ENCODE results near the gene ALOX5AP. TPM values are rescaled to one million over a fixed set of nuclear protein-coding genes. Genes with fewer than 3 reads are reported as not detected.

ALOX5AP gene
- total RNA-seq, 1 donor from 2014 or later: 33.6 TPM

DNA sequence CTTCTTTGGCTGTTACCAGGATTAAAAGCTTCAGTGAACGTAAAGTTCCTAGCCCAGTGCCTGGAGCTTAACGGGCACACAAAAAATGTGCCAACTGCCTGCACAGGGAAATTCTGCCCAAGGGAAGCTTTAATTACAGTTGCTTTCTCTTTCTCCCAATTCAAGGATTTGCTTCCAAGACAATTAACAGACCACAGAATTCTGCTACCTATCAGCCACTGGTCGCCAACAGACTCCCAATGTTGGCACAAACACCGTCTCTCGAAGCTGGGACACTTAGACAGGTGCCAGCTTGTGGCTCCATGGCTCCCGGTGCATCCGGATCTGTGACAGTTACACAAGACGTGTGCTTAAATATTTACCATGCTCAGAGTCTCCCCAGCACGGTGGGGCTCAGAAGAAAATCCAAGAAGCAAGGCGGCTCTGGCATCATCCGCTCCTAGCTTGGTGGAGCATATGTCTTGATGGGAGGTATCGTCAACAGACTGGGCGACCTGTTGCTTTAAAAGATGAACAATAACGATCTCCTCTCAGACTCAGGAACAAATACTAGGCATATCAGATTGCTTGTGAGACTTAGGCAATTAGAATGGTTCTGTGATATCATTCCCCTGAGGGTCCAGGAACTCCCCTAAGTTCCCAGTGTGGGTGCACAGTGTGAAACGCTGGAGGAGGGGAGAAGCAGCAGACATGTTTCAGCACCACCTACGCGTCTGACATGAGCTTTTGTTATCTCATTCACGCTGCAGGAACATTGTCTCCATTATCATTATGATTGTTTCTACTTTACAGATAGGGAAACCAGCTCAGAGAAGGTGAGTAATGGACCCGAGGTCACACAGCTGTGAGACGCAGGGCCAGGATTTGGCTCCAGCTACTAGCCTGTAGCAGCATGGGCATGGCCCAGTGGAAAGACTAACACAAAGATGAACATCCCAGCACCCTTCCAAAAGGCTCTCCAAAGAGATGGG, 61.6 kb downstream of the ALOX5AP start:
- H3K9me3 ChIP-seq: no peaks in the 10 kb centered on the region
- H3K27me3 ChIP-seq: no peaks in the 10 kb centered on the region
- TF ChIP-seq, protein P1, sequence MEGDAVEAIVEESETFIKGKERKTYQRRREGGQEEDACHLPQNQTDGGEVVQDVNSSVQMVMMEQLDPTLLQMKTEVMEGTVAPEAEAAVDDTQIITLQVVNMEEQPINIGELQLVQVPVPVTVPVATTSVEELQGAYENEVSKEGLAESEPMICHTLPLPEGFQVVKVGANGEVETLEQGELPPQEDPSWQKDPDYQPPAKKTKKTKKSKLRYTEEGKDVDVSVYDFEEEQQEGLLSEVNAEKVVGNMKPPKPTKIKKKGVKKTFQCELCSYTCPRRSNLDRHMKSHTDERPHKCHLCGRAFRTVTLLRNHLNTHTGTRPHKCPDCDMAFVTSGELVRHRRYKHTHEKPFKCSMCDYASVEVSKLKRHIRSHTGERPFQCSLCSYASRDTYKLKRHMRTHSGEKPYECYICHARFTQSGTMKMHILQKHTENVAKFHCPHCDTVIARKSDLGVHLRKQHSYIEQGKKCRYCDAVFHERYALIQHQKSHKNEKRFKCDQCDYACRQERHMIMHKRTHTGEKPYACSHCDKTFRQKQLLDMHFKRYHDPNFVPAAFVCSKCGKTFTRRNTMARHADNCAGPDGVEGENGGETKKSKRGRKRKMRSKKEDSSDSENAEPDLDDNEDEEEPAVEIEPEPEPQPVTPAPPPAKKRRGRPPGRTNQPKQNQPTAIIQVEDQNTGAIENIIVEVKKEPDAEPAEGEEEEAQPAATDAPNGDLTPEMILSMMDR (IDR thresholded peaks at IDR 0.05): no peak
- TF ChIP-seq POLR2AphosphoS5 (IDR thresholded peaks at IDR 0.05; ENCODE audit: insufficient read depth in 1 of 2, low read depth in 1 of 2): no peak
- no peak for TF ChIP-seq POLR2A (IDR thresholded peaks at IDR 0.05)
- no peak for DNase-seq (ENCODE audit: extremely low spot score in 2 of 2)
- H3K4me3 ChIP-seq: no peak overlapping the region
- peak overlapping the region; percentile 25 for H3K27ac ChIP-seq
- peaks cover 42% of the 10 kb centered on the region for H3K4me1 ChIP-seq
- intact Hi-C loops (cut with DNase I): loop anchor here (10.0 kb wide), 1 partner anchor 662 kb away; no protein-coding TSS in a partner anchor
- no peaks in the 10 kb centered on the region for H3K36me3 ChIP-seq

DNA sequence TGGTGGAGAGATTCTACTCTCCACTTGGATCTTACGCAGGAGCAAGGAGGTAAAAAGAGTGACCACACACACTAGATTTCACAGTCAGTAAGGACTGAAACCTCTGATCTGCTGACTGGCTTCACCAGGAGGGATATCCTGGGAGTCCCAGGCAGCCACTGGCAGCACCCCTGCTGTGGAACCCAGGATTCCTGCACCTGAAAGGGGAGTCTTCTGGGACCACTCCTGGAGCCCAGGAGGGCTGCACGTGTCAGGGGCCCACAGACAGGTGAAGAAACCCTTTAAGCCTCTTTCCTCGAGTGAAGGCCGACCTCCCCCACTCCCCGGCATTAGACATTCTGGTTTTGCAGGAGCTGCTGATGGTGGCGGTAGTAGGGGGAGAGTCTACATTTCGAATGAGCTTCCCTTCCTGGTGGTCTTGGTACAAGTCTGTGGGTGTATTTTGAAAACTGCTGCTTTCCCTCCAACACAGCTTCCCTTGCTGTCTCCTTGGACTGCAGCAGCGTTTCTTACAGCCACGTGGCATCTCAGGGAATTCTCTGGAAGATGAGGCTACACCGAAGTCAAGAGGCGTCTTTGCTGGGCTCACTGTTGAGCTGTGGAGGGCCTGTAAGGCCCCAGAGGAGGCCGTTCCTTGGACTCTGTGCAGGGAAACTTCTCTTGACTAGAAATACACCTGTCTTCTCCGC, 62.6 kb downstream of the ALOX5AP start:
- Histone ChIP-seq H3K27me3 (no peaks in the 10 kb centered on the region), H3K9me3 (no peaks in the 10 kb centered on the region), H3K27ac (peak overlapping the region; percentile 71), H3K4me1 (peaks cover 38% of the 10 kb centered on the region), H3K4me3 (no peak overlapping the region), H3K36me3 (no peaks in the 10 kb centered on the region)
- DNase-seq (ENCODE audit: extremely low spot score in 2 of 2): no peak
- intact Hi-C loops (cut with DNase I): loop anchor here (10.0 kb wide), 1 partner anchor 663 kb away; no protein-coding TSS in a partner anchor
- TF ChIP-seq POLR2A (IDR thresholded peaks at IDR 0.05) (no peak), POLR2AphosphoS5 (IDR thresholded peaks at IDR 0.05; ENCODE audit: insufficient read depth in 1 of 2, low read depth in 1 of 2) (no peak)
- TF ChIP-seq, protein P1 (IDR thresholded peaks at IDR 0.05): no peak

DNA sequence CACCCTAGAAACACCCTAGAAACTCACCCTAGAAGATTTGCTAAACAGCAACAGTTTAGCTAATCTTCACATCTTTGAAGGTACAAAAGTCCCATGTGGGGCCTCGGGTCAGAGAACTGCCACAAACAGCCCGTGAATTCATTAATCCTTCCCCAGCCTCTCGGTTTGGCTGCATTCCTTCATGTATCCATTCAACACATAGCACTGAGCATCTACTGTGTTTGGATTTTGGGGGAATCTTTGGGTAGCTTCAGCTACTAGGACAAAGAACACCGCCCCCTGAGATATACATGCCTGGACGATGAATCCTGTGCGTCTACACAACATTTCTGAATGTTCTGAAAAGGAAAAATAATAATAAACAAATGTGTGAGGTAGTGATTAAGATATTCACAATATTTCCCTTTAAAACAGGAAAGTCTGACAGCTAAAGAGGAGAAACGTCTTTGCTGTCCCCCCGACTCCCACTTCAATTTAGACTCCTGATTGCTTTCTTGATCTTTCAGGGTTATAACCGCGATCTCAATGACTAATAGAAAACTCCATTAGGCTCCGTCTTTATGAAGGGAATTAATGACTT, 63.5 kb downstream of the ALOX5AP start:
- TF ChIP-seq POLR2AphosphoS5 (IDR thresholded peaks at IDR 0.05; ENCODE audit: insufficient read depth in 1 of 2, low read depth in 1 of 2) (no peak), POLR2A (IDR thresholded peaks at IDR 0.05) (no peak)
- TF ChIP-seq, protein P1 (IDR thresholded peaks at IDR 0.05): no peak
- H3K27me3 ChIP-seq: no peaks in the 10 kb centered on the region
- peaks cover 45% of the 10 kb centered on the region for H3K4me1 ChIP-seq
- DNase-seq (ENCODE audit: extremely low spot score in 2 of 2): no peak
- no peaks in the 10 kb centered on the region for H3K36me3 ChIP-seq
- intact Hi-C loops (cut with DNase I): loop anchor here (10.0 kb wide), 1 partner anchor 664 kb away; no protein-coding TSS in a partner anchor
- H3K27ac ChIP-seq: peak overlapping the region; percentile 71
- H3K9me3 ChIP-seq: no peaks in the 10 kb centered on the region
- no peak overlapping the region for H3K4me3 ChIP-seq

DNA sequence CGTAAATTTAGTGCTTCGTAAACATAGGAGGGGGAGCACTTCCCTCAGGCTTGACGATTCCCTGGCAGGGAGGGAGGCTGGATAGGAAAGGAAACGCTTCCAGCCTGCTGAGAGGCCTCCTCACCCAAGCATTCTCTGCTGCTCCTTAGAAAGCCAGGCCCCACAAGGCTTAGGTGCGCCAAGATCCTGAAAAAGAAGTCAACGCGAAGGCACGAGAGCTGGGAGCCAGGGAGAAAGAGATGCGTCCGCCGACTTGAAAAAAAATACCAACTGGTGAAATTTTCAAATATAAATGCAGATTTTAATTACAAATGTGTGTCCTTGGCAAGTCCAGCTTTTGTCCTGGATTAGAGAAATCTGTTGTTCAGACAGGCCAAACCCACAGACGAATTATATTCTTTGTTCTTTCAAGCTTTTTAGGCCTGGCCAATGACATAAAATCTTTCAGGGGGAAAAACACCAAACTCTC, 64.0 kb downstream of the ALOX5AP start:
- Histone ChIP-seq H3K36me3 (no peaks in the 10 kb centered on the region), H3K9me3 (no peaks in the 10 kb centered on the region), H3K27me3 (no peaks in the 10 kb centered on the region), H3K4me1 (peaks cover 50% of the 10 kb centered on the region), H3K27ac (peak overlapping the region; percentile 71), H3K4me3 (no peak overlapping the region)
- DNase-seq (ENCODE audit: extremely low spot score in 2 of 2): no peak
- TF ChIP-seq, protein P1 (IDR thresholded peaks at IDR 0.05): no peak
- no peak for TF ChIP-seq POLR2AphosphoS5 (IDR thresholded peaks at IDR 0.05; ENCODE audit: insufficient read depth in 1 of 2, low read depth in 1 of 2)
- no peak for TF ChIP-seq POLR2A (IDR thresholded peaks at IDR 0.05)
- intact Hi-C loops (cut with DNase I): loop anchor here (10.0 kb wide), 1 partner anchor 665 kb away; no protein-coding TSS in a partner anchor

All from vagina (tissue), 2 donors.